Measurements from ENCODE around the gene TPRX2.
"Not testable (repeated sequence)": the region's sequence is repeated elsewhere in the genome, so short reads cannot be mapped to it uniquely, and the experiment has no call there.

Gene TPRX2

GRCh38 chr19:47860602-47861297, 1.7 kb downstream of the TPRX2 start:
- no peak for DNase-seq (ENCODE audit: low read depth in 2 of 2, low spot score in 1 of 2)

- no peak for DNase-seq (ENCODE audit: low read depth in 2 of 2, low spot score in 1 of 2)
These were observed 2.6 kb downstream of the TPRX2 start for GRCh38 chr19:47861630-47862029.

GRCh38 chr19:47863514-47863936, 4.5 kb downstream of the TPRX2 start:
- peak; percentile 74 to 78 for DNase-seq (ENCODE audit: low read depth in 2 of 2, low spot score in 1 of 2)

- no peak for DNase-seq (ENCODE audit: low read depth in 2 of 2, low spot score in 1 of 2)
These were observed 6.1 kb downstream of the TPRX2 start for GRCh38 chr19:47865166-47865565.

DNA sequence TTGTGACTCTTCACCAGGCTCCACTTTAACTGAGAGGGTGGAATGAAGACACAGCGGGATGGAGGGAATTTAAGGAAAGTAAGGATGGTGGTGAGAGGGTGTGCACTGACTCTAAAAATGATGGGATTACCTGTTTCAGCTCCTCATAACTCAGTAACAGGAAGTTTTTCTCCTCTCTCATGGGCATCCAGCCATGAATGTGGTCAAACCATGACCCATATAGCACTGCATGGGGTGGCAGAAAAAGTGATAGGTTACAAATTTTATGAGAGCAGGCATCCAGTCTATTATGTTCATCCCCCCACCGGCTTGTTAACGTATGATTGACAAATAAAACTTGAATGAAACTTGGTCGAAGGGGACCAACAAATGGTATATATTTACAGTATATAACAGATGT, 19.9 kb downstream of the TPRX2 start:
- no peak for DNase-seq (ENCODE audit: low read depth in 2 of 2, low spot score in 1 of 2)

- DNase-seq (ENCODE audit: low read depth in 2 of 2, low spot score in 1 of 2) = not testable (repeated sequence)
These were observed 20.4 kb downstream of the TPRX2 start for GRCh38 chr19:47879385-47879784.

DNA sequence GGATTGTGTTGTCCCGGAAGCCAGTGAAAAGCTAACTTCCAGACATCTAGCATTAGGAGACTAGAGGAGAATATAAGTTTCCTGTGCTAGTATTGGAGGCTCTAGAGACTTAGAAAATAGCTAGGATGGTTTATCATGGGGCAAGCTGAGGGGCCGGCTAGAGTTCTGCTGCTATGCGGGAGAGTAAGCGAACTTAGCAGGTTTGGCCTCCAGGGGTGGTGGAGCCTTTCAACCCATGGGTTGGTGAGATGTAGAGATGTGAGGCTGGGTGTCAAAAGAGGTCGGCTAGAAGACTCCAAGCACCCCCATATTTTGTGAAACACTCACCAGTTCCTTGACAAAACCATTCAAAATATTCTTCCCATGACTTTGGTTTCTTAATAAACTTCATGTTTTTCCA, 22.7 kb downstream of the TPRX2 start:
- no peak for DNase-seq (ENCODE audit: low read depth in 2 of 2, low spot score in 1 of 2)

- DNase-seq (ENCODE audit: low read depth in 2 of 2, low spot score in 1 of 2) = no peak
These were observed 23.9 kb downstream of the TPRX2 start for GRCh38 chr19:47882890-47883289.

DNA sequence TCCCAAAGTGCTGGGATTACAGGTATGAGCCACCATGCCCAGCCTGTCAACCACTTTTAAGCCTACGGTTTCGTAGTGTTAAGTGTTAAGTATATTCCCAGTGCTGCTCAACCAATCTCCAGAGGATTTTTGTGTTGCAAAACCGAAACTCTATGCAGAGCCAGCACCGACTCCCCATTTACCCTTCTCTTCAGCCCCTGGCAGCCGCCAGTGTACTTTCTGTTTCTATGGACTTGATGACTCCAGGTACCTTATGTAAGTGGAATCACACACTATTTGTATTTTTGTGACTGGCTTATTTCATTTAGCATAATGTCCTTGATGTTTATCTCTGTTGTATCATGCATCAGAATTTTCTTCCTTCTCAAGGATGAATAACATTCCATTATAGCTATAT, 26.0 kb downstream of the TPRX2 start:
- DNase-seq (ENCODE audit: low read depth in 2 of 2, low spot score in 1 of 2) = no peak

DNA sequence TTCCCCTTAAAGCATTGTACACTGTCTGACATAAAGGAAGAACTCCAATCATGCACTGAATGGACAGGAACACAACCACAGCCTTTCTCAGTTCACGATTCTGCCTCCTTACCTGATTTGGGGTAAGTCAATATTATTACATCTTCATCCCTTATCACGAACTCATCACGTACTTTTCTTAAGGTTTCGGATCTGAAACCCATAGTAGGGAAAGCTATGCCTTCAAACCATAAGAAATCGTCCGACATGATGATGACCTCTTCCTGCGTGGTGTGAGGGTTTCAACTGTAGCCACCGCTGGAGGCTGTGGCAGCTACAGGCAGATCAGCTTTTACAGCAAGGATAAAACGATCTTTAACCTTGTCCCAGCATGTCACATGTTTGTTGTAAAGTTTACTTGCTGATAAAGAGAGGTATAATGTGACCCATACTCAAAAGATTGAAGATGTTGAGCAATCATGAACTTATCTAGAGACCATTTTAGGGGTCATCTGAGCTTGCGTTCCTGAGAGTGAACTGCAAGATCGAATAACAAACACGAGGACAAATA, 27.1 kb downstream of the TPRX2 start, which contains the start of gene SULT2A1:
Gene SULT2A1 (minus strand): TSS at position 306 of the 550 bp plus-strand sequence. CDS start 58 bp downstream, at position 248.
- no peak for DNase-seq (ENCODE audit: low read depth in 2 of 2, low spot score in 1 of 2)

GRCh38 chr19:47890865-47891621, 32.0 kb downstream of the TPRX2 start:
- no peak for DNase-seq (ENCODE audit: low read depth in 2 of 2, low spot score in 1 of 2)

- DNase-seq (ENCODE audit: low read depth in 2 of 2, low spot score in 1 of 2) = no peak
These were observed 32.5 kb downstream of the TPRX2 start for GRCh38 chr19:47891622-47891922.

DNA sequence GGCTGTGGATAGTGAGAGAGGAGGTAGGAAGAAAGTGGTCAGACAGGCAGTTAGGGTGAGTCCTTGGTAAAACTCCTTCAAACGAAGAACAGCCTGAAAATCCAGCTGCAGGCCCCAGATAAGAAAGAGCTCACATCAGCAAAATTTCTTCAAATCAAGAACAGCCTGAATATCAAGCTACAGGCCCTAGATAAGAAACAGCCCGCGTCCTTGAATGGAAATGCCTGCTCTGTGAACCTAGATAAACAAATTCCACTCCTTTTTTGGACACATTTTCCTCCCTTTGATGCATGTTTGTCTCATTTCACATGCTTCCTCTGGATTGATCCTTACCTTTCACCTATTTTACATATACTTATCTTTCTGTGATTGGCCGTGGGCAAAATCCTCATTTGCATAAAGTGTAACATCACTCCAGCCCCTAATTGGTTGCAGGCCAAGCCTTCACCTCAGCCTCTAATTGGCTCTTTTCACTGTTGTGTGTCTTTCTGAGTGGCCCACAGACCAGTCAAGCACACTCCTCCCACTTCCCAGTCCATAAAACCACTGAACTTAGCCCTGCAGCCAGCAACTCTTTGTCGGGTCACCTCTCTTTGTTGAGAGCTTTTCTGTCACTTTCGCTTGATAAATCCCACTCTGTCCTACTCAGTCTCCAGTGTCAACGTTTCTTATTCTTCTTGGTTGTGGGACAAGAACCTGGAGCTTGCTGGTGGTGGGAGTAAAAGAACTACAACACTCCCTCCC, 33.1 kb downstream of the TPRX2 start:
- no peak for DNase-seq (ENCODE audit: low read depth in 2 of 2, low spot score in 1 of 2)

- DNase-seq (ENCODE audit: low read depth in 2 of 2, low spot score in 1 of 2) = no peak
These were observed 36.2 kb downstream of the TPRX2 start for GRCh38 chr19:47895165-47895782.

DNA sequence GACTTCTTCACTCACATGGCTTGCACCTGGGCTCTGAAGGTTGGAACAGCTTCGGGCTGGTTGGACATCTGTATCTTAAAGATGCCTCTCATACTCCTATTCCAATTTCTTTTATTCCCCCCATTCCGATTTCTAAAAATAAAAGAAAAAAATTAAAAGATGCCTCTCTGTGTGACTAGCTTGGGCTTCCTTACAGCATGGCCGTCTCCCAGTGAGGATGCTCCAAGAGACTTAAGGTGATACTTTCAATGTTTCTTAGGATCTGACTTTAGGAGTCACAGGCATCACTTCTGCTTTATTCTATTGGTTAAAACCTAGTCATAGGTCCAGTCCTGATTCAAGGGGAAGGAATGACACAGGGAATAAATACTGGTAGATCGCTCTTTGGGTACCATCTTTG, 37.0 kb downstream of the TPRX2 start:
- DNase-seq (ENCODE audit: low read depth in 2 of 2, low spot score in 1 of 2) = no peak

- DNase-seq (ENCODE audit: low read depth in 2 of 2, low spot score in 1 of 2) = no peak
These were observed 37.7 kb downstream of the TPRX2 start for GRCh38 chr19:47896773-47897172.

DNA sequence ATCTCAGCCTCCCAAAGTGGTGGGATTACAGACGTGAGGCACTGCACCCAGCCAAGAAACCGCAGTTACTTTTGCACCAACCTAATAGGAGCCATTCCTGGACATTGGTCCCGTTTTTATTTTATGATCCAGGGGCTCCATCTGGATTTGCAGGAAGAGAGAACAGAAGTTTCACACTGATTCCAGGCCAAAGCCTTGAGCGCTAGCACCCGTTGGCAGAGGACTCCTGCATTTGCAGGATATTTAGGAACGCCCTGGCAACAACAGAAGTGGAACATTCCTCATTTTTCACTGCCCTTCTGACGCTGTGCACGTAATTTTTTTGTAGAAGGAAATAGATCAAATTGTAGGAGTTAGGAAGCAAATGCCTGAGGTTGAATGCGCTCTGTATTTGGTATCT, 38.8 kb downstream of the TPRX2 start:
- DNase-seq (ENCODE audit: low read depth in 2 of 2, low spot score in 1 of 2) = no peak

DNA sequence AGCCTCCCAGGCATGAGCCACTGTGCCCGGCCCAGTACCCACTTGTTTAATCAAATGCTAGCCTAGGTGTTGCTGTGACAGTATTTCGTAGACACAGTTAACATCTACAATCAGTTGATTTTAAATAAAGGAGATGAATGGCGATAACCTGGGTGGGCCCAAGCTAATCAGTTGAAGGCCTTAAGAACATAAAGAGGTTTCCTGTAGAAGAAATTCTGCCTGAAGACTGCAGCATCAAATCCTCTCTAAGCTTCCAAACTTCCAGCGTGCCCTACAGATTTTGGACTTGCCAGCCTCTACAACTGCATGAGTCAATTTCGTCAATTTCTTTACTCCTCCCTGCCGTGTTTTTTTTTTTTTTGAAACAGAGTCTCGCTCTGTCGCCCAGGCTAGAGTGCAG, 40.3 kb downstream of the TPRX2 start:
- DNase-seq (ENCODE audit: low read depth in 2 of 2, low spot score in 1 of 2) = no peak

GRCh38 chr19:47901370-47901769, 42.3 kb downstream of the TPRX2 start:
- no peak for DNase-seq (ENCODE audit: low read depth in 2 of 2, low spot score in 1 of 2)

- peak; percentile 9 to 59 for DNase-seq (ENCODE audit: low read depth in 2 of 2, low spot score in 1 of 2)
These were observed 50.3 kb downstream of the TPRX2 start for GRCh38 chr19:47909350-47909749.

DNA sequence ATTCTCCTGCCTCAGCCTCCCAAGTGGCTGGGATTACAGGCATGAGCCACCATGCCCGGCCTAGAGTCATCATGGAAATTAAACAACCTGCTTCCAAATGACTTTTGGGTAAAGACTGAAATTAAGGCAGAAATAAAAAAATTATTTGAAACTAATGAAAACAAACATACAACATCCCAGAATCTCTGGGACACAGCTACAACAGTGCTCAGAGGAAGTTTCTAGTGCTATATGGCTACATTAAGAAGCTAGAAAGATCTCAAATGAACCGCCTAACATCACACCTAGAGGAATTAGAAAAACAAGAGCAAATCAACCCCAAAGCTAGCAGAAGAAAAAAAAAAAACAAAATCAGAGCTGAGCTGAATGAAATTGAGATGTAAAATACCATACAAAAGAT, 51.2 kb downstream of the TPRX2 start:
- not testable (repeated sequence) for DNase-seq (ENCODE audit: low read depth in 2 of 2, low spot score in 1 of 2)
